Keratinocyte (primary cell): ENCODE results near the gene C2orf78. TPM values are rescaled to one million over a fixed set of nuclear protein-coding genes. Genes with fewer than 3 reads are reported as not detected.

Experiments used
- DNase-seq: peaks from one replicate; pipeline ENCODE4 v3.0.0-alpha.2; 2011; ENCODE audit warnings: low read depth, missing footprints, low spot score
- FAIRE-seq: peaks from 2 replicates; lab custom pipeline; 2011; peaks lifted over from hg19 to GRCh38; lab: Jason Lieb, UNC
- H2AFZ ChIP-seq: 2 replicates; pipeline ENCODE4 v1.6.0; 2012; ENCODE audit warnings: low read length, control low read depth, inconsistent platforms; ENCODE audit not compliant: control insufficient read depth
- H3K27ac ChIP-seq: 2 replicates; pipeline ENCODE4 v1.5.1; 2011; ENCODE audit warnings: low read length; ENCODE audit not compliant: control insufficient read depth, insufficient read depth
- H3K27me3 ChIP-seq: 3 replicates; pipeline ENCODE4 v1.6.0; 2011; ENCODE audit warnings: low read length; ENCODE audit not compliant: control insufficient read depth, insufficient read depth; ENCODE audit errors: extremely low read depth
- H3K36me3 ChIP-seq, 2 experiments: 2 replicates in 1 of 2; 3 replicates in 1 of 2; pipeline ENCODE4 v1.5.1; 2011; ENCODE audit warnings: low read length in 2 of 2, mild to moderate bottlenecking in 1 of 2; ENCODE audit not compliant: control insufficient read depth in 2 of 2, insufficient read depth in 2 of 2; ENCODE audit errors: extremely low read depth in 1 of 2
- H3K4me1 ChIP-seq: 3 replicates; pipeline ENCODE4 v1.5.1; 2011; ENCODE audit warnings: low read length; ENCODE audit not compliant: control insufficient read depth, insufficient read depth; ENCODE audit errors: extremely low read depth
- H3K4me2 ChIP-seq: 3 replicates; pipeline ENCODE4 v1.6.0; 2011; ENCODE audit warnings: low read depth, low read length; ENCODE audit not compliant: control insufficient read depth, insufficient read depth; ENCODE audit errors: extremely low read depth
- H3K4me3 ChIP-seq, 3 experiments: fragments of 200-600 bp in 1 of 3; sonication (generic) in 1 of 3; 2 replicates in 2 of 3; 3 replicates in 1 of 3; pipeline ENCODE4 v1.5.1; 2011 to 2016; ENCODE audit warnings: low read length in 3 of 3, mild to moderate bottlenecking in 3 of 3, control low read depth in 2 of 3, inconsistent platforms in 1 of 3, low read depth in 1 of 3, mixed read lengths in 1 of 3, mixed run types in 1 of 3, moderate library complexity in 1 of 3; ENCODE audit not compliant: control insufficient read depth in 2 of 3, insufficient read depth in 2 of 3; ENCODE audit errors: extremely low read depth in 1 of 3
- H3K79me2 ChIP-seq: 2 replicates; pipeline ENCODE4 v1.6.0; 2012; ENCODE audit warnings: low read length; ENCODE audit not compliant: control insufficient read depth, insufficient read depth
- H3K9ac ChIP-seq: 3 replicates; pipeline ENCODE4 v1.6.0; 2011; ENCODE audit warnings: low read length; ENCODE audit not compliant: control insufficient read depth, insufficient read depth; ENCODE audit errors: extremely low read depth
- H3K9me1 ChIP-seq: 3 replicates; pipeline ENCODE4 v1.6.0; 2011; ENCODE audit warnings: low read length; ENCODE audit not compliant: control insufficient read depth, insufficient read depth; ENCODE audit errors: extremely low read depth
- H3K9me3 ChIP-seq: 2 replicates; pipeline ENCODE4 v1.5.1; 2012; ENCODE audit warnings: low read depth, low read length; ENCODE audit not compliant: control insufficient read depth
- H4K20me1 ChIP-seq: 3 replicates; pipeline ENCODE4 v1.6.0; 2011; ENCODE audit warnings: low read length; ENCODE audit not compliant: control insufficient read depth, insufficient read depth; ENCODE audit errors: extremely low read depth
- EZH2 ChIP-seq: IDR thresholded peaks from one replicate; pipeline ENCODE4 v1.6.1; 2012; ENCODE audit warnings: inconsistent platforms, mild to moderate bottlenecking, low read length, moderate library complexity
- dilution Hi-C: fragments of 300-500 bp; cut with MboI; formaldehyde crosslinking; loops from one replicate; pipeline ENCODE4 v1.7.0; 2020; ENCODE audit warnings: low sequenced_read_pairs; ENCODE audit not compliant: extremely low pct_ligation_motif_present
- polyA plus RNA-seq, 5 experiments: library from polyadenylated mRNA; depleted of rRNA in 3 of 5; stranded (reverse) in 3 of 5; stranded (forward) in 1 of 5; unstranded in 1 of 5; fragments of >200 nt; gene quantifications; 1 replicate in 1 of 5; 2 replicates in 3 of 5; 3 replicates in 1 of 5; pipeline versions ENCODE4 v1.2.1 to v1.2.3, GENCODE V29; 2011 to 2012; ENCODE audit warnings: missing spikeins in 2 of 5, low read depth in 1 of 5, low replicate concordance in 1 of 5
- TF ChIP-seq, protein P1 (sequence below), 3 experiments: IDR thresholded peaks in 1 of 3; conservative IDR thresholded peaks in 1 of 3; optimal IDR thresholded peaks in 1 of 3; 2 replicates in 2 of 3; 3 replicates in 1 of 3; pipeline versions ENCODE3 to v1.5.1; 2011; ENCODE audit warnings: low read length in 3 of 3, mild to moderate bottlenecking in 3 of 3, moderate library complexity in 2 of 3, control low read depth in 1 of 3, inconsistent platforms in 1 of 3; ENCODE audit not compliant: insufficient read depth in 2 of 3; ENCODE audit errors: extremely low read depth in 1 of 3

The C2orf78 gene
- polyA plus RNA-seq, 1 donor (not counting 4 experiments of a cell fraction or from before 2014, with no cell fraction given), result not detected

DNA sequence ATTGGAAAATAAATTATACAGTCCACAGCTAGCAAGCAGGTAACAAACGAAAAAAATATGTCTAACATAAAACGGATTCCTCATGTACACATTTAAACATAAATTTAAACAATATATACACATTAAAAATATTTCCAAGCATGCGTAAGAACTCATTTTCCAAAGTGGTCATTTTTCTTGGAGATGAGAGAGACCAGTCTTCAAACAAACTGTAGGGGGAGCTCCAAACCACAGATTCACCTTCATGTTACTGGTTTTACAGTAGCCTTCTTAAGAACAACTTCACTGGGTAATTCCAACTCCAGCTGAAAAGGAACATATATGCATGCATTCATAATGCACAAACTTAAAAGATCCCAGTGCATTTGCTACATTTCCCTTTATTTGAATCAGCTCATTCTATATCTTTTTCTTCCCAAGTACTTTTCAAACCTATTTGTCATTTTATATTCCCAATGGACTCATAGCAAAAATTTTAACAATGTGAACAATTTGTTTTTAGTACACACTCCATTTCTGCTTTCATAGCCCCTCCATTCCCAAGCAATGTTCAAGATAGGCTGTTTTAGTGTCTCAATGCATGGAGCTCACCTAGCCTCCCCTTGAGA, 40.0 kb downstream of the C2orf78 start:
- Histone ChIP-seq H3K36me3 (no peaks in the 10 kb centered on the region), H3K9me1 (no peaks in the 10 kb centered on the region), H3K27ac (no peak overlapping the region), H3K9me3 (no peaks in the 10 kb centered on the region), H2AFZ (no peak overlapping the region), H3K9ac (no peak overlapping the region), H4K20me1 (no peaks in the 10 kb centered on the region), H3K4me3 (no peak overlapping the region), H3K27me3 (no peaks in the 10 kb centered on the region), H3K4me1 (peaks cover 5% of the 10 kb centered on the region), H3K79me2 (peaks cover 2% of the 10 kb centered on the region), H3K4me2 (no peak overlapping the region)
- dilution Hi-C loops, result no loop called here
- peak; percentile 62 for DNase-seq
- FAIRE-seq, result peak; percentile 69
- TF ChIP-seq EZH2, result no peak
- TF ChIP-seq, protein P1, sequence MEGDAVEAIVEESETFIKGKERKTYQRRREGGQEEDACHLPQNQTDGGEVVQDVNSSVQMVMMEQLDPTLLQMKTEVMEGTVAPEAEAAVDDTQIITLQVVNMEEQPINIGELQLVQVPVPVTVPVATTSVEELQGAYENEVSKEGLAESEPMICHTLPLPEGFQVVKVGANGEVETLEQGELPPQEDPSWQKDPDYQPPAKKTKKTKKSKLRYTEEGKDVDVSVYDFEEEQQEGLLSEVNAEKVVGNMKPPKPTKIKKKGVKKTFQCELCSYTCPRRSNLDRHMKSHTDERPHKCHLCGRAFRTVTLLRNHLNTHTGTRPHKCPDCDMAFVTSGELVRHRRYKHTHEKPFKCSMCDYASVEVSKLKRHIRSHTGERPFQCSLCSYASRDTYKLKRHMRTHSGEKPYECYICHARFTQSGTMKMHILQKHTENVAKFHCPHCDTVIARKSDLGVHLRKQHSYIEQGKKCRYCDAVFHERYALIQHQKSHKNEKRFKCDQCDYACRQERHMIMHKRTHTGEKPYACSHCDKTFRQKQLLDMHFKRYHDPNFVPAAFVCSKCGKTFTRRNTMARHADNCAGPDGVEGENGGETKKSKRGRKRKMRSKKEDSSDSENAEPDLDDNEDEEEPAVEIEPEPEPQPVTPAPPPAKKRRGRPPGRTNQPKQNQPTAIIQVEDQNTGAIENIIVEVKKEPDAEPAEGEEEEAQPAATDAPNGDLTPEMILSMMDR (optimal IDR thresholded peaks at IDR 0.05 in 1 of 3, IDR thresholded peaks at IDR 0.05 in 1 of 3, conservative IDR thresholded peaks at IDR 0.05 in 1 of 3; ENCODE audit: extremely low read depth in 1 of 3, insufficient read depth in 2 of 3, low read length in 3 of 3), result peak; percentile 41 to 67 (median 62)

DNA sequence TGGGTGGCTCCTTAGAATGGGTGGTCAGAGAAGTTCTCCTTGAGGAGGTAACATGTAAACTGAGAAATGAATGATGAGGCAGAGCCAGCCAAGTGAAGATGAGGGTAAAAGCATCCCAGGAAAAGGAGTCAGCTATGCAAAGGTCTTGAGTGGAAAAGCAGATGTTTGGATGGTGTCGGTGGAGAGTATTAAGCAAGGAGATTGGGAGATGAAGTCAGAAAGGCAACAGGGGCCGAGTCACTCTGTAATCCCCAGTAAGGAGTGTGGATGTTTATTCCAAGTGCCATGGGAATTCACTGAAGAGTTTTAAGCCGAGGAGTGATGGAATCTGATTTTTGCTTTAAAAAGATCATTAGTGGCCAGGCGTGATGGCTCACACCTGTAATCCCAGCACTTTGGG, 41.4 kb downstream of the C2orf78 start:
- dilution Hi-C loops, result no loop called here
- DNase-seq, result no peak
- Histone ChIP-seq H2AFZ (no peak overlapping the region), H3K27me3 (no peaks in the 10 kb centered on the region), H3K79me2 (peaks cover 14% of the 10 kb centered on the region), H3K4me1 (peaks cover 12% of the 10 kb centered on the region), H4K20me1 (no peaks in the 10 kb centered on the region), H3K4me3 (no peak overlapping the region), H3K36me3 (no peaks in the 10 kb centered on the region), H3K9ac (no peak overlapping the region), H3K27ac (no peak overlapping the region), H3K4me2 (no peak overlapping the region), H3K9me1 (no peaks in the 10 kb centered on the region), H3K9me3 (no peaks in the 10 kb centered on the region)
- TF ChIP-seq, protein P1 (optimal IDR thresholded peaks at IDR 0.05 in 1 of 3, IDR thresholded peaks at IDR 0.05 in 1 of 3, conservative IDR thresholded peaks at IDR 0.05 in 1 of 3; ENCODE audit: extremely low read depth in 1 of 3, insufficient read depth in 2 of 3, low read length in 3 of 3), result no peak
- TF ChIP-seq EZH2, result no peak
- FAIRE-seq, result no peak
